ENCODE measurements around the gene CLDN5.

- no peak for TF ChIP-seq CTCF (IDR thresholded peaks at IDR 0.05; ENCODE audit: borderline replicate concordance, extremely low read depth, low read length, poor library complexity, severe bottlenecking)
- TF ChIP-seq EZH2 (IDR thresholded peaks at IDR 0.05; ENCODE audit: borderline replicate concordance, low read depth, low read length, severe bottlenecking) = no peak
Observed at GRCh38 chr22:19497245-19497644, 27.0 kb downstream of the CLDN5 start.

Data from DND-41 (cell line).